HG03045 (cell line): ENCODE measurements around the gene EPS8.

ENCODE experiments used
- ATAC-seq: cut with Tn5 transposase; IDR thresholded peaks from one replicate; pipeline ENCODE4 v1.9.1; 2021; ENCODE audit warnings: mild to moderate bottlenecking, moderate library complexity; ENCODE audit not compliant: unreplicated experiment

EPS8 gene

DNA sequence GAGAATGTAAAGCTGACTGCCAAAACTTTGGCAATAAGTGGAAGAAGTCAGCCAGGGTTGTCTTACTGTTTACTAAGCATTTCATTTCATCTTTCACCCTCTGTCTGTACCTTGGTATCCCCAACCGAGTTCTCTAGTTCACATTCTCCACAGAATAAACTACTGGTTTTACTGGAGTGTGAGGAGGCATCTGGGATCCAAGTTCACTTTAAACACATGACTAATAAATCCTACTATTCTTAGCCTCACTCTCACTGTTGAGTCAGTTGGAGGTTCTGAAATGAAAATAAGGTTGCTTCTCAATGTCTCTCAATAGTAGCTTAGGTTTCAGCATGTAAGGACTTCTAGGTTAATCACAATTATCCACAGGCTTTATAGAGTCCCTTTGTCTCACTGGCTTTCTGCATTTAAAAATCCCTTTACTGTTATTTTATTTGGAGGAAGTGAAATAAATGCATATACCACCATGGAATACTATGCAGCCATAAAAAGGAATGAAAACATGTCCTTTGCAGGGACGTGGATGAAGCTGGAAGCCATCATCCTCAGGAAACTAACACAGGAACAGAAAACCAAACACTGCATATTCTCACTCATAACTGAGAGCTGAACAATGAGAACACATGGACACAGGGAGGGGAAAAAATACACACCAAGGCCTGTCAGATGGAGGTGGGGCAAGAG, 95.8 kb downstream of the EPS8 start:
- no peak for ATAC-seq

- ATAC-seq = no peak
Observed at GRCh38 chr12:15691388-15691787, 97.8 kb downstream of the EPS8 start.

GRCh38 chr12:15690320-15690719, 98.9 kb downstream of the EPS8 start:
- ATAC-seq = no peak

DNA sequence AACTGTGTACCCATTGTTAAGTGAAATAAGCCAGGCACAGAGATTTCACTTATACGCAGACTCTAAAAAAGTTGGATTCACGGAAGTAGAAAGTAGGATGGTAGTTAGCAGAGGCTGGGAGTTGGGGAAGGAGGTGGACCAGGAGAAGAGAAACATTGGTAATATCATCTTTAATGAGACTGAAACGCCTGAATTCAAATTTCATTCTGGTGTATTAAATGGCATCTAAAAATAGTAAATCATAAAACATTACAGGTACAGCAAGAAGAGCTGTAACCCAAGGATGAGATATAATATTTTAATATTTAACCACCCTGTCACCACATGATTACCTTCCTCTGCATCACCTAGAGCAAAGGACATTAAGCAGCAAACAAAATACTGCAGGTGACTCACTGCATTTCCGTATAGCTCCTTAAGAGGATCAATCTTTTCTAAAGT, 99.4 kb downstream of the EPS8 start:
- no peak for ATAC-seq

DNA sequence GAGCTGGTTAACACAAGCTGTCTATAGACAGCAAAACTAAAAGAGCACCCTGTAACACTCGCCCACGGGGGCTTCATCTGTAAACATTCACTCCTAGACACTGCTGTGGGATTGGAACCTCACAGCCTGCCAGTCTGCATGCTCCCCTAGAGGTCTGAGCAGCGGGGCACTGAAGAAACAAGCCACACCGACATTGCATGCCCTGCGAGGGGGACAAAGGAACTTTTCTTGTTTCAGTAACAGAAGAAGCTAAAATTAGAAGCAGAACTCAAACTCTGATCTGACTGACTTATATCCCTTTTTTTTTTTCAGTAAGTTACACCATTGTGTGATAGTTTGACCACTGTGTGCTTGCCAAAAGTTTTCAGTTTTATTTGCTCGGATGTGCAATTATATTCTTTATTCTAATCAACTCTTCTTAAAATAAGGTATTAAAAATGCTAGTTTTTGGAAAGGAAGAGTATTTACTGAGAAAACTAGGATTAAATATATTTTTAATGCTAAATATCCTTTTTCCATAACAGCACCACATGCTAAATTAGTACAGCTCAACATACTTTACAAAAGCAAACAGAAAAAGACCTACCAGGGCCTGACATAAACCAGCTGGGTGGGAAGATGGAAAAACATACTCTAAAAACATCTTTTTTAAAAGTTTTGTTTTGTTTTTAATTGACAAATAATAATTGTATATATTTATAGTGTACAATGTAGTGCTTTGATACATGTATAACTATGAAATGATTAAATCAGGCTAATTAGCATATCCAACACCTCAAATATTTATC, 100.2 kb downstream of the EPS8 start:
- no peak for ATAC-seq

- ATAC-seq = no peak
Observed at GRCh38 chr12:15688202-15688736, 100.9 kb downstream of the EPS8 start.

GRCh38 chr12:15687583-15687982, 101.6 kb downstream of the EPS8 start:
- ATAC-seq = no peak

GRCh38 chr12:15684896-15685658, 104.1 kb downstream of the EPS8 start:
- ATAC-seq = no peak

DNA sequence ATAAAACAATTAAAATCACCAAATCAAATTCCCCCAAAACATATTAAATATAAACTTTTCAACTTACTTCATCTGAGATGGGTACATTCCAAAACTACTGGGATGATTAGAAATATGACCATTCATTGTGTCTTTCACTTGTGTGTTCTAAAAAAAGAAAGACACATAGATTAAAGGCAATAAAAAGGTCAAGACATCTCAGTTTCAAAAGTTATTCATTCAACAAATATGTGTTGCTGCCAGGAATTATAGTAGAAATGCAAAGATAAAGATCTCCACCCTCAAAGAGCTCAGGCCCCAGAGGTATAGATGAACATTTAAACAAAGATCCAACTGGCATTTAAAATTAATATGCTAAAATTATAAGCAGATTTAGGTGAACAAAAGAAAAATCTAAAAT, 106.4 kb downstream of the EPS8 start:
- no peak for ATAC-seq

- no peak for ATAC-seq
Observed at GRCh38 chr12:15679151-15679550, 110.0 kb downstream of the EPS8 start.

DNA sequence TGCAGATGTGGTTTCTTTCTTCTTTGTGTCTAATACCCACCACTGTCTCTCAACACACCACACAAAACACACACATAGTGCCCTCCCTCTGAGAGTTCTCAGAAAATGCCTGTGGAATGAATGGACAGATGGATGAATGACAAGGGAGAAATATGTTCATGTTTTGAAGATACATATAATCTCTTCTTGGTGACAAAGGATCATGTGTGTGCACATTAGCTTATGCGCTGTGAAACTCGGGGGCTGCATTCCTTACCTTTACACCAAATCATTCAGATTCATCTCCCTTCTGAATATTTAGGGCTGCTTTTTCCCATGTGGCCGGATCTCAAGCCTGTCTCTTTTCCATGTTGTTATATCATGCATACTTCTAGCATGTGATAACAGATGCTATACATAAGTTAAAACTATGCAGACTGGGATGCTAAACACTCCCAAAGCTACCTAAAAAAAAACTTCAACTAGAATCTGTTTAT, 111.4 kb downstream of the EPS8 start:
- no peak for ATAC-seq

DNA sequence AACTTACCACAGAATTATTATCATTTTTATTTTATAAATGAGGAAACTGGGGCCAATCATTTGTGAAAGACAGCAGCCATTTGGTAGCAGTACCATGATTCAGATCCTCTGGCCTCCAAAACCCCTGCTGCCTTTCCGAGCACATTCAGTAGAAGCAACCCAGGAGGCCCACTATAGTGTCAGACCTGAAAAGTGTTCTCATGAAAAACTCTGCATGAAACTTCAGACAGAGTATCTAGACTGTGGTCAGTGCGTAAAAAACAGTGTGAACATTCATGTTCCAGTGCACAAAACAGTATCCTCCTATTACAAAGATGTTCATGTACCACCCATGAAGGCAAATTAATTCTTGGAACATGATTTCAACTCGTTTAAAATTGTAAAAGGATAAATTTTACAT, 112.0 kb downstream of the EPS8 start:
- no peak for ATAC-seq

GRCh38 chr12:15672671-15673270, 116.4 kb downstream of the EPS8 start:
- no peak for ATAC-seq

DNA sequence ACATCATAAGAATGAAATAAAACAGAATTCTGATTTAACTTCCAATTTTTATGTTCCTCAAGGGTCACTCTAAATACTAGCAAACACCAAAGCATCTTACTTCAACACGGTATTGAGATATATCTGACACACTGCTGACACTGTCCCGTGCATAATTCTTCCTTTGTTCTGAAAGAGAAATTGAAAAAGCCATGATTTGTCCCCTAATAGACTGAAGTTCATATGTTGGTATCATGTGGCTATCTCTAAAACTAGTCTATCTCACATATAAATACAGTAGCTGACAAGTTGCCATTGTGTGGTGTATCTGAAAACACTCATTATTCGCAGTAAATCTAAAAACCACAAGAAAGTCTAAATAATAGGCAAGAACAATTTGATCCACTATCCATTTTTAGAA, 118.4 kb downstream of the EPS8 start:
- ATAC-seq = no peak

- no peak for ATAC-seq
Observed at GRCh38 chr12:15669256-15669948, 119.8 kb downstream of the EPS8 start.

GRCh38 chr12:15664491-15664890, 124.7 kb downstream of the EPS8 start:
- no peak for ATAC-seq

- no peak for ATAC-seq
Observed at GRCh38 chr12:15662983-15663659, 126.1 kb downstream of the EPS8 start.

DNA sequence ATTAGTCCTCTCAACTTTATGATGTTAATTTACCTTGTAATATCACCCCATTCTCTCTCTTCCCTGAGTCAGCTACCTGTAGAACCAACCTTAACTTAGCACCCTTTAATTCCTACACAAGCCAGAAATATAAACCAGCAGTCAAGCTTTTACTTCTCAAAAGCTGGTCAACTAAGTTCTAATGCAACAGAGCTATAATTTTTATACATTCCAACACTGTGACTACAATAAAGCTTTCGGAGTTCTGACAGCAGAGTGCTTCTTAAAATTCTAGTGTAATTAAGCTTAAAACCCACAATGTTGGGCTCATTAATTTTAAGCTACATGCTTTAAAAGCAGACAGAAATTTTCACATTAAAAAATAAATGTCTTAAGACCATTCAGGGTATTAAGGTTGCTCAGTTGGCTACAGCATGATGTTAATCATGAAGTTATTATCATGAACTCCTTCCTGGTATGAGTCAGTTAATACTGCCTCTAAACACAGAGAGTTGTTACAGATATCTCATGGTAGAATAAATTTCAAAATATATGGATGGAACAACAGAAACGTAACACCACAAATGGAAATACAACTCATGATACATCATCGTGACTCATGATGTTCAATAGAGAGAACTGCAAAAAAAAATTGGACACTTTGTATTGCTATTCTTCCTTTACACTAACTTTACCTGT, 126.7 kb downstream of the EPS8 start:
- no peak for ATAC-seq

- no peak for ATAC-seq
Observed at GRCh38 chr12:15651371-15651770, 137.8 kb downstream of the EPS8 start.
